Glomerular visceral epithelial cell (primary cell): ENCODE data around the gene MAGI2.
"Not testable (repeated sequence)": the region's sequence is repeated elsewhere in the genome, so short reads cannot be mapped to it uniquely, and the experiment has no call there.

Experiments used
- DNase-seq: peaks from one replicate; pipeline ENCODE4 v3.0.0-alpha.2; 2016; ENCODE audit errors: extremely low spot score

The MAGI2 gene

GRCh38 chr7:79159040-79159664, 294.3 kb downstream of the MAGI2 start:
- no peak for DNase-seq

- no peak for DNase-seq
Measured at GRCh38 chr7:79157281-79157680, 296.2 kb downstream of the MAGI2 start.

DNA sequence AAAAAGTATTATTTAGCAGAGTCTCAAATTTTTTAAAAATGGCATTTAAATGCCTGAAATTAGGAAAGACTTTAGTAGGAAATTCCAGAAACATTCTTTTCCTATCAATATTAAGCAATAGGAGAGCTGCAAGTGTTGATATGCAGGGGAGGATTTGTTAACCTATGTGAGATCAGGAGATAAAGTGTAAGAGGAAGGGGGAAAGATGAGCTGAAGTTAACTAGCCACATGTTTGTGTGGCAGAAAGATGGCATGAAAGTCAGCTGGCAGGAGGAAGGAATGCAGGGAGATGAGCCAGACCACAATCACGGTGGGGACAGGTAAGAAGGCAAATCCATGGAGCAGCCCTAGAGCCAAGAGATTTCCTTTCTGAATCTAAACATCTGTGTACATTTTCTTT, 303.6 kb downstream of the MAGI2 start:
- no peak for DNase-seq

DNA sequence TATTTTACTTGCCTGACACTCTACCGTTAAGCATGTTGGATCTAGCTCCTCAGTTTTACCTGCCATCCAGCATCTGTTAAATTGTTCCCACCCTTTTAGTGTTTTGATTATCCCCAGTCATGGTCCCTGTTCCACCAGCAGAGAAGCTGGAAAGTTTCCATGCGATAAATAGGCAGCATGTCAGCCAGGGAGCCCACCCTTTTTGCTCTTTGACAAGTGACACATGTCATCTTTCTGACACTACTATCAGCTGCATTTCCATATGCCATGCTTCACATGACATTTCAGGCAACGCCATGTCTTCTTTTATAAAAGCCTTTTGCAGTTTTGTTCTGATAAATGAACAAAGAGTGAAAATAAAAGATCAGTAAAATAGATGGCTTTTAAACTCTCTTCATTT, 310.8 kb downstream of the MAGI2 start:
- DNase-seq = no peak

DNA sequence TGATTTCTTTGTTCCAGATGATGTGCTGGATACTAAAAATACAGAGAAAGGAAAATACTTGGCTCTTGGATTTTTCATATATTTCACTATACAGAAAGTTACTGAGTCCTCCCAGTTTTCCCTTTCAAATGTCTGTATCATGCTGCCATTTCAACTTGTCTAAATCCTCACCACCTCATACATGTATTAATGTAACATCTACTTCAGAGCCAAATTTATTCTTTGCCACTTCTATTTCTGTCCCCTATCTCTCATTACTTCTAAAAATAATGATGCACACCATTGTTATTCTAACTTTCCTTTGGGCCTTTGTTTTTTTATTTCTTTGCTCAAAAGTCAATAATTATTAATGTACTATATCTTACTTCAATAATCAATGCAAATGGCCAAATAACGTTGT, 312.2 kb downstream of the MAGI2 start:
- DNase-seq = no peak

DNA sequence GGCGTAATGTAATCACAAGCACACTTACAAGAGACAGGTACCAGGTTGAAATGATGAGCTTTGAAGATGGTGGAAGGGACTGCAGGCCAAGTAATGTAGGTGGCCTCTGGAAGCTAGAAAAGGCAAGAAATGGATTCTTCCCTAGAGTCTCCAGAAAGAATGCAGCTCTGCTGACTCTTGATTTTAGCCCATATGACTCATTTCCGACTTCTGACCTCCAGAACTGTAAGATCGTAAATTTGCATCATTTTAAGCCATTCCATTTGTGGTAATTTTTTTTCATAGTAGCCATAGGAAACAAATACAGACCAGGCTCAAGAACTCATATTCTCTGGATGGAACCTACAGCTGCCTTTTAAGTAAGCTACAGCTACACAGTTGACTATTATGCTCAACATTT, 315.5 kb downstream of the MAGI2 start:
- no peak for DNase-seq

DNA sequence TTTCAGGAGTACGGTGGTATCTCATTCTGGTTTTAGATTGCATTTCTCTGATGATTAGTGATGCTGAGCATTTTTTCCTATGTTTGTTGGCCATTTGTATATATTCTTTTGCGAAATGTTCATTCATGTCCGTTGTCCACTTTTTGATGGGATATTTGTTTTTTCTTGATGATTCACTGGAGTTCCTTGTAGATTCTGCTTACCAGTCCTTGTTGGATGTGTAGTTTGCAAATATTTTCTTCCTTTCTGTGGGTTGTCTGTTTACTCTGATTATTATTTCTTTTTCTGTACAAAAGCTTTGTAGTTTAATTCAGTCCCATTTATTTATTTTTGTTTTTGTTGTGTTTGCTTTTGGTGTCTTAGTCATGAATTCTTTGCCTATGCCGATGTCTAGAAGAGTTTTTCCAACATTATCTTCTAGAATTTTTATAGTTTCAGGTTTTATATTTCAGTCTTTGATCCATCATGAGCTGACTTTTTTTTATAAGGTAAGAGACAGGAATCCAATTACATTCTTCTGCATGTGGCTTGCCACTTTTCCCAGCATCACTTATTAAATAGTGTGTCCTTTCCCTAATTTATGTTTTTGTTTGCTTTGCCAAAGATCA, 320.5 kb downstream of the MAGI2 start:
- DNase-seq = no peak

- DNase-seq = no peak
Measured at GRCh38 chr7:79130715-79131114, 322.8 kb downstream of the MAGI2 start.

GRCh38 chr7:79124331-79124730, 329.1 kb downstream of the MAGI2 start:
- no peak for DNase-seq

DNA sequence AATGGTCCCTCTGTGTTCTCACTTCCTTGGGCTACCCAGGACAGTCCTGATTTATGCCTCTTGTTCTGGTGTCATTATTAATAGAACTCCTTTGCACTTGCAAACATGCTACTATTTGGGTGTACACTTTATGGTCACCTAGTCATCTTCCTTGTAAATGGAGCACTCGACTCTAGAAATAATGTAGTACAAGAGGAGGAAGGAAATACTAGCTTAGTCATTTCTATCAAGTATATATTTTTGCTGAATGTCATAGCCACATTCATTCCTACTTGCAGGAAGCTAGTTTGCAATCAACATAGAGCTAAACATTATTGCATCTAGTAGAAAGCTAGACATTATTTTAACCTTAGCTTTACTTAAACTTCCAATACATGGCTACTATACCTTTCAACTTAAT, 335.3 kb downstream of the MAGI2 start:
- no peak for DNase-seq

- no peak for DNase-seq
Measured at GRCh38 chr7:79096361-79096805, 357.1 kb downstream of the MAGI2 start.

DNA sequence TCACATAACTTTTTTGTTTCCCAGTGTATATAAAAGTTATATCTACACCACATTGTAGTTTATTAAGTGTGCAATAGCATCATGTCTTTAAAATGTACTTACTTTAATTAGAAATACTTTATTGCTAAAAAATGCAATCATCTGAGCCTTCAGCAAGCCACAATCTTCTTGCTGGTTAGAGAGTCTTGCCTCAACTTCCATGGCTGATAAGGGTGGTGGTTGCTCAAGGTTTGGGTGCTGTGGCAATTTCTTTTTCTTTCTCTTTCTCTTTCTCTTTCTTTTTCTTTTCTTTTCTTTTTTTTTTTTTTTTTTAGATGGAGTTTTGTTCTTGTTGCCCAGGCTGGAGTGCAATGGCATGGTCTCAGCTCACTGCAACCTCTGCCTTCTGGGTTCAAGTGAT, 360.0 kb downstream of the MAGI2 start:
- DNase-seq = no peak

- DNase-seq = no peak
Measured at GRCh38 chr7:79091661-79092060, 361.8 kb downstream of the MAGI2 start.

DNA sequence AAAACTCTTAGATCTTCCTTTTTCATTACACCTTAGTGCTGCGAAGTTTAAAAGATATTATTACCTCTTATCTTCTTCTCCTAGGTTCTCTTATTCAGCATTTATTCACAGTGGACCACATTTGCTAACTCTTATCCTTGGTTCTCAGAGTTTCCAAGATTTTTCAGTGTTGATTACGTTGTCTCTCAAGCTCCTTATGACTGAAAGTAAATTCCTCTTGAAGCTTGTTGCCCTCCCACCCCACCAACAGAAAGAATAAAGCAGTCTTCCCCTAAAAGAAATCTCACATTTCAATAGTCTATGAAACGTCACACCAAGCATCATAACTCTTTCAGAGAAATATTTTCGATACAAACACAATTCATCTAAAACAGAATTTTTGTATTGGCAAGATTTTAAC, 362.5 kb downstream of the MAGI2 start:
- no peak for DNase-seq

- DNase-seq = peak; percentile 2
Measured at GRCh38 chr7:79090543-79090942, 362.9 kb downstream of the MAGI2 start.

DNA sequence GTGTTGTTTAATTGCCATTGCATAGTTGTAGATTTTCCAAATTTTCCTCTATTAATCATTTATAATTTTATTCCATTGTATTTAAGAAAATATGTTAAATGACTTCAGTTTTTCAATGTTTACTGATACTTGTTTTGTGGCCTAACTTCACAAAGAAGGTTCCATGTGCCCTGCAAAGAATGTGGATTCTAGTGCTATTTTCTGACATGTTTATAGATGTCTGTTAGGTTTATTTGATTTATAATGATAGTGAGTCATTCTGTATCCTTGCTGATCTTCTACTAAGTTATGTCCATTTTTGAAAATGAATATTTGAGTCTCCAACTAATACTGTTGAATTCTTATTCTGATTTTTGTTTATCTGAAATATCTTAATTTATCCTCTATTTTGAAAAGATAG, 369.0 kb downstream of the MAGI2 start:
- DNase-seq = no peak

DNA sequence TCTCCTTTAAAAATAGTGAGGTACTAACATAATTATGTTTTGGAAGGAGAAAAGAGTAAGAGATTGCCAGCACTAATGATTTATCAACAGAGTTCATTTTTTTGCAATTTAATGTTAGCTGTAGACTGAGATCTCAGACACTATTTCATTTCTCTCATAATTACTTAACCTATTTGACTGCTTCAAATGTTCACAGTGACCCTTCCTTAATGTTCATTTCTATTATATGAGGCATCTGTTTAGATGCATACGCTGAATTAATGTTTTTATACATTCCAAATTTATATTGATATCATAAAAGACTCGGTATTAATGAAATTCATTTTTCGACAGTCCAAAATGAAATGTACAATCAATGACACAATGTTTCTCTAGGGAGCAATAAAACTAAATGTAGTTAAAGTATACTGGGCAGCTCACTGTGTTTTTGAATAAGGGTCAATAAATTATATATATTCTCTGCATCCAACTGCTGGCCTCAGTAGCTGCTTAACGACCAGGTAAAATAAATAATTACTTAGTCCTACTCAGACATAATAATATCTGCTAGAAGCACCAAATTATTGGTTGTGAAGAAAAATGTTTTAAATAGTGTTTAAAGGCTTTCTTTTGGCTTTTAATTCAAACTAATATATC, 373.4 kb downstream of the MAGI2 start:
- no peak for DNase-seq

DNA sequence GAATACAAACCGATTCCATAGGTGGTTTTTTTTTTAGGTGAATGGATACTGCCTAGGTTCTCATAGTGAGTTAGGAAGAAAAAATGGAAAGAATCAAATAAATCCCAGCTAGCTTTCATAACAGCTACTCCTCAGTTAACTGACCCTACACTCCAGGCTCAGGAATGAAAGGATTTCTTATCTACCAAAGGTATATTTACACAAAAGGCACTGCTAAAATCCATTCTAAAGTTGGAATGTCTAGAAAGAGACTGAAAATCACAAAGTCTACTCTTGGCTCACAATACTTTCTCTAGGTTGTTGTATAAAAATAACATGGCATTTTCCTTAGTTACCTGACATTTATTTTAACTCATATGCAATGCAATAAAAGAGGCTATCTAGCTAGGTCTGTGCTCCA, 375.2 kb downstream of the MAGI2 start:
- DNase-seq = no peak

- DNase-seq = not testable (repeated sequence)
Measured at GRCh38 chr7:79071187-79071586, 382.3 kb downstream of the MAGI2 start.

- no peak for DNase-seq
Measured at GRCh38 chr7:79064187-79064823, 389.2 kb downstream of the MAGI2 start.

DNA sequence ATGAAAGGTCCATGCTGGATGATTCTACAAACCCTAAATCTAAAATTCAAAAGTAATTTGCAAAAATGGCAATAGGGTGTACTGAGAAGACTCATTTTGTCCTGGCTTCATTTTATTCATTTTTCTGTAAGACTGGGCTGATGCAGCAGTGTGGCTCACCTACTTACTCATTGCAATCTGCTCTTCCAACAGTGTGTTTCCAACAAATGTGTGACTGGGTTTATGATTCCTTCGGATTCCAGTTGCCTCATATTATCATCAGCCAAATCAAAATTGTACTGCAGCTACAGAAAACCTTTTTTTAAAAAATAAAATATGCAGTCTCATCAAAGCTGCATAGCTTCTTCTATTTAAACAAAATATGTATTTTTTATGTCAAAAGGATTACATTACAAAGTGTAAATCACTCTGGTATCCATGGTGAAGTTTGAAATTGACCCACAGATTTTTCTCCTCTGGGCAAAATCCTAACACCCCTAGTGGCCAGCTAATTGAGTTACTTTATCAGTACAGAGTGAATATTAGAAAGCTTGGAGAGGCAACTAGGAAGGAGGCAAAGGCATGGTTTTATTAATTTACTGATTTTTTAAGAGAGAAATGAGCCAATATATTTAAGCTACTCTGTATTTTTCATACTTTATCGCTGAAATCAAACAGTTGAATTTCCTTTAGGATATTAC, 390.3 kb downstream of the MAGI2 start:
- no peak for DNase-seq

GRCh38 chr7:79060498-79060897, 393.0 kb downstream of the MAGI2 start:
- no peak for DNase-seq
